Measurements from ENCODE around the gene CEACAM4. TPM values are rescaled to one million over a fixed set of nuclear protein-coding genes. Genes with fewer than 3 reads are reported as not detected.

The CEACAM4 gene
- total RNA-seq, 1 experiment from 2014 or later = not detected

DNA sequence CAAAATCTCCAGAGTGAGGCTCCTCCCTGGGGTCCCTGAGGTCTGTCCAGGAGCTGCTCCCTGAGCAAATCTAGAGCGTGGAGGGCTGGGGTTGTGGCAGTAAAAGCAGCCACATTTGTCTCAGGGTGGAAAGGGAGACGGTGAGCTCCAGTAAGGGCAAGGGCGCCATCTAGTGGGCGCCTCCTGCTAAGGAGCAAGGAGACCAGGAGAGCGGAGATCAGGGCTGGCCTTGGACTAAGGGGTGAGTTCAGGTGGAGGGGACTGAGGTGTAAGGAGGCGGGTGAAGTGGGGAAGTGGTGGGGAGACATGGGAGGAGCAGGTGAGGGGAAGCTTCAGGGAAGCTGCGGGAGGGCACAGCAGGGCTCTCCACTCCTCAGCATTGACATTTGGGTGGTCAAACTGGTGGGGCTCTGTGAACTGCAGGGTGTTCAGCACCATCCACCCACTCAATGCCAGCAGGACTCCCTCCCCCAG lies 56.2 kb downstream of the CEACAM4 start:
- H3K9me3 ChIP-seq (ENCODE audit: control insufficient read depth, insufficient read depth, low read depth, low read length) = no peaks in the 10 kb centered on the region
- no peaks in the 10 kb centered on the region for H3K36me3 ChIP-seq (ENCODE audit: control insufficient read depth, insufficient read depth, low read length)
- intact Hi-C loops (cut with micrococcal nuclease; ENCODE audit: unreplicated experiment) = no loop called here
- TF ChIP-seq POLR2AphosphoS5 (IDR thresholded peaks at IDR 0.05; ENCODE audit: low read depth, low read length) (no peak), REST (IDR thresholded peaks at IDR 0.05; ENCODE audit: insufficient read depth in 1 of 2, low read depth in 2 of 2, low read length in 1 of 2) (no peak), SIN3A (IDR thresholded peaks at IDR 0.05; ENCODE audit: borderline replicate concordance, insufficient read depth, low read depth, low read length) (no peak), TCF7L2 (IDR thresholded peaks at IDR 0.05; ENCODE audit: low read depth, low read length) (no peak), CTCF (IDR thresholded peaks at IDR 0.05) (peak; percentile 89)
- H3K4me3 ChIP-seq (ENCODE audit: low read depth in 2 of 2, low read length in 2 of 2) = no peak overlapping the region
- DNase-seq (ENCODE audit: low read depth, low spot score) (peak; percentile 33), ATAC-seq (peak; percentile 98)
- H3K4me1 ChIP-seq (ENCODE audit: control insufficient read depth, insufficient read depth, low read length) = no peaks in the 10 kb centered on the region
- BruUV-seq (replicated peaks) = no TSS peak
- ChIA-PET CTCF (interaction anchor here (0.5 to 2.4 kb wide), 5 partner anchors 11 to 147 kb away, joined by 3 to 11 read pairs (median 3); no protein-coding TSS in a partner anchor), POLR2A (no interaction called here)
- peaks cover 4% of the 10 kb centered on the region for H3K27me3 ChIP-seq (ENCODE audit: control insufficient read depth, insufficient read depth, low read length)
- in situ Hi-C loops (cut with HindIII; ENCODE audit: low pct_unique_long_range_greater_than_20kb, low sequenced_read_pairs) = no loop called here
- no peak overlapping the region for H3K27ac ChIP-seq (ENCODE audit: low read length)

DNA sequence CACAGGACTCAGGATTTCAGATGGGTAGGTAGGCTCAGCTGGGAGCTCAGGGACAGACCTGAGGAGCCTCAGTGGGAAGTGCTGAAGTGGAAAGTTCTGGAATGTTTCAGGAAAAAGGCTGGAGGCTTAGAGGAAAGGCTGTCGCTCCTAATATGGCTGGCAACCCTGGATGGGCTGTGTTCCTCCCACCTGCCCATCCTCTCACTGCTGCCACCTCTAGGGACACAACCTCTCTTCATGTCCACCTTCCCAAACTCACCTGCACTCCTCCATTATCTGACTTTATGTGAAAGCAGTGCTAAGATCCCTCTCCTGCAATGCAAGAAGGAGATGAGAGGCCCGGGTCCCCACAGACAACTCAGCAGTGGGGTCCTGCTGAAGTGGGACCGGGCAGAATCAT lies 56.7 kb downstream of the CEACAM4 start:
- DNase-seq (ENCODE audit: low read depth, low spot score) = no peak
- TF ChIP-seq POLR2AphosphoS5 (IDR thresholded peaks at IDR 0.05; ENCODE audit: low read depth, low read length) (no peak), CTCF (IDR thresholded peaks at IDR 0.05) (no peak), REST (IDR thresholded peaks at IDR 0.05; ENCODE audit: insufficient read depth in 1 of 2, low read depth in 2 of 2, low read length in 1 of 2) (no peak), SIN3A (IDR thresholded peaks at IDR 0.05; ENCODE audit: borderline replicate concordance, insufficient read depth, low read depth, low read length) (no peak), TCF7L2 (IDR thresholded peaks at IDR 0.05; ENCODE audit: low read depth, low read length) (no peak)
- POLR2A ChIA-PET = no interaction called here
- BruUV-seq (replicated peaks) = no TSS peak
- H3K27ac ChIP-seq (ENCODE audit: low read length) = no peak overlapping the region
- H3K27me3 ChIP-seq (ENCODE audit: control insufficient read depth, insufficient read depth, low read length) = peaks cover 4% of the 10 kb centered on the region
- peak; percentile 64; the same call in 1 of the 2 replicates for ATAC-seq
- no peaks in the 10 kb centered on the region for H3K9me3 ChIP-seq (ENCODE audit: control insufficient read depth, insufficient read depth, low read depth, low read length)
- H3K36me3 ChIP-seq (ENCODE audit: control insufficient read depth, insufficient read depth, low read length) = no peaks in the 10 kb centered on the region
- H3K4me1 ChIP-seq (ENCODE audit: control insufficient read depth, insufficient read depth, low read length) = no peaks in the 10 kb centered on the region
- H3K4me3 ChIP-seq (ENCODE audit: low read depth in 2 of 2, low read length in 2 of 2) = no peak overlapping the region
- in situ Hi-C loops (cut with HindIII; ENCODE audit: low pct_unique_long_range_greater_than_20kb, low sequenced_read_pairs) = no loop called here
- intact Hi-C loops (cut with micrococcal nuclease; ENCODE audit: unreplicated experiment) = no loop called here
- CTCF ChIA-PET = interaction anchor here (0.5 to 2.4 kb wide), 4 partner anchors 10 to 124 kb away, joined by 3 to 11 read pairs (median 3); no protein-coding TSS in a partner anchor

Data from Panc1 (cell line).